Suprapubic skin (tissue), 4 donors: ENCODE measurements around the gene GYPE.
"Not testable (repeated sequence)": the region's sequence is repeated elsewhere in the genome, so short reads cannot be mapped to it uniquely, and the experiment has no call there.

ENCODE experiments used
- EP300 ChIP-seq: sonication (generic); formaldehyde crosslinking; IDR thresholded peaks from one replicate; pipeline ENCODE4 v1.6.1; 2017; ENCODE audit warnings: antibody characterized with exemption
- POLR2A ChIP-seq, 2 donors: fragments of 450-650 bp; IDR thresholded peaks; one replicate each; pipeline ENCODE4 v1.6.1; 2017; ENCODE audit warnings: antibody characterized with exemption in 2 of 2, mild to moderate bottlenecking in 2 of 2, moderate library complexity in 2 of 2
- POLR2AphosphoS5 ChIP-seq, 3 donors: sonication (generic); formaldehyde crosslinking; IDR thresholded peaks; one replicate each; pipeline ENCODE4 v1.6.1; 2017; ENCODE audit warnings: antibody characterized with exemption in 3 of 3
- TF ChIP-seq, protein P1 (sequence below), 2 donors: fragments of 200-600 bp in 1 of 2; fragments of 450-650 bp in 1 of 2; sonication (generic) in 1 of 2; IDR thresholded peaks; one replicate each; pipeline ENCODE4 v1.5.1; 2016 to 2019; ENCODE audit warnings: antibody characterized with exemption in 2 of 2, mild to moderate bottlenecking in 1 of 2, moderate library complexity in 1 of 2

DNA sequence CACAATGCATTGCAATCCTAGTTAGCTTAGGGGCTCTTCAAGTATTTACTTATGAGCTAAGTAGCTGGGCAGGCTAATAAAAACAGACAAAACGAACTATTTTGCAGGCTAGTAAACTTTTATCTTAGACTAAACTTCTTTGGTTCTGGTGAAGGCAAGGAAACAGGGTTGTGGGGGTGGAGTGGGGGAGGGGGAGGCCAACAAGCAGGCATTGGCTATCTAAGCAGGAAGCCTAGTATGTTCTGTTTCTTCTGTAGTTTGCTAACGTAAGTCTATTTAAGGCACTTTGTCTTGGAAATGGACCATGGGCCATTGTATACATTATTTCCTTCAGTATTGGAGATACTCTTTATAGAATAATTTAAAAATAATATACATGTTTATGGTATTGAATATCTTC lies 35.3 kb upstream of the GYPE start:
- TF ChIP-seq, protein P1, sequence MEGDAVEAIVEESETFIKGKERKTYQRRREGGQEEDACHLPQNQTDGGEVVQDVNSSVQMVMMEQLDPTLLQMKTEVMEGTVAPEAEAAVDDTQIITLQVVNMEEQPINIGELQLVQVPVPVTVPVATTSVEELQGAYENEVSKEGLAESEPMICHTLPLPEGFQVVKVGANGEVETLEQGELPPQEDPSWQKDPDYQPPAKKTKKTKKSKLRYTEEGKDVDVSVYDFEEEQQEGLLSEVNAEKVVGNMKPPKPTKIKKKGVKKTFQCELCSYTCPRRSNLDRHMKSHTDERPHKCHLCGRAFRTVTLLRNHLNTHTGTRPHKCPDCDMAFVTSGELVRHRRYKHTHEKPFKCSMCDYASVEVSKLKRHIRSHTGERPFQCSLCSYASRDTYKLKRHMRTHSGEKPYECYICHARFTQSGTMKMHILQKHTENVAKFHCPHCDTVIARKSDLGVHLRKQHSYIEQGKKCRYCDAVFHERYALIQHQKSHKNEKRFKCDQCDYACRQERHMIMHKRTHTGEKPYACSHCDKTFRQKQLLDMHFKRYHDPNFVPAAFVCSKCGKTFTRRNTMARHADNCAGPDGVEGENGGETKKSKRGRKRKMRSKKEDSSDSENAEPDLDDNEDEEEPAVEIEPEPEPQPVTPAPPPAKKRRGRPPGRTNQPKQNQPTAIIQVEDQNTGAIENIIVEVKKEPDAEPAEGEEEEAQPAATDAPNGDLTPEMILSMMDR (IDR thresholded peaks at IDR 0.05), result not testable (repeated sequence)
- not testable (repeated sequence) for TF ChIP-seq POLR2A (IDR thresholded peaks at IDR 0.05); POLR2AphosphoS5 (IDR thresholded peaks at IDR 0.05); EP300
